Right renal cortex interstitium (tissue), 3 donors: ENCODE data around the gene ADGRL3. TPM values are rescaled to one million over a fixed set of nuclear protein-coding genes. Genes with fewer than 3 reads are reported as not detected.

Source experiments
- DNase-seq, 3 donors: peaks; one replicate each; pipeline ENCODE4 v3.0.0-alpha.2; 2013; ENCODE audit warnings: low read depth in 3 of 3, low spot score in 2 of 3
- polyA plus RNA-seq, 3 donors: library from polyadenylated mRNA; unstranded; fragments of 120-200 nt; gene quantifications; one replicate each; pipeline ENCODE4 v1.2.1, GENCODE V29; 2013; ENCODE audit not compliant: insufficient read length in 3 of 3

Gene ADGRL3
- polyA plus RNA-seq, 3 donors: 24.5 to 30.2 (median 28.7) TPM

GRCh38 chr4:61407642-61408618 lies 207.8 kb downstream of the ADGRL3 start:
- no peak for DNase-seq

- DNase-seq: no peak
These were observed 208.7 kb downstream of the ADGRL3 start for GRCh38 chr4:61408861-61409260.

- no peak for DNase-seq
These were observed 211.1 kb downstream of the ADGRL3 start for GRCh38 chr4:61411241-61411640.

DNA sequence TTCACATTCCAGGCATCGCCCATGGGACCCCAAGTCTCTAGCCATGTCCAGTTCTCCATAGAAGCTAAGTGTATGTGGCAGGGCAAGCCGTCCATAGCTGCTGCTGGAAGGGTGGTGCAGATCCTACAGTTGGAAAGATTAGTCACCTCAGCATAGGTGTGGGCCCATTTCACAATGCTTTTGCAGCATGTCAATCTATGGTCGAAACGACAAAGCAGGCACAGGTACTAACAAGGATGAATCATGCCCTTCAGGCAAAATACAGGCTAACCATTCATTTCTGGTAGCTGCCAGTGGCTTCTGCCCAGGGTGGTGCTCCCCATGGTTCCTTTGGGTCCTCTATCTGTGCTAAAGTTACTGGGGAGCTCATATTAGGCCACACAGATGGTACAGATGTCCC lies 225.2 kb downstream of the ADGRL3 start:
- no peak for DNase-seq

GRCh38 chr4:61426229-61426628 lies 226.1 kb downstream of the ADGRL3 start:
- no peak for DNase-seq

DNA sequence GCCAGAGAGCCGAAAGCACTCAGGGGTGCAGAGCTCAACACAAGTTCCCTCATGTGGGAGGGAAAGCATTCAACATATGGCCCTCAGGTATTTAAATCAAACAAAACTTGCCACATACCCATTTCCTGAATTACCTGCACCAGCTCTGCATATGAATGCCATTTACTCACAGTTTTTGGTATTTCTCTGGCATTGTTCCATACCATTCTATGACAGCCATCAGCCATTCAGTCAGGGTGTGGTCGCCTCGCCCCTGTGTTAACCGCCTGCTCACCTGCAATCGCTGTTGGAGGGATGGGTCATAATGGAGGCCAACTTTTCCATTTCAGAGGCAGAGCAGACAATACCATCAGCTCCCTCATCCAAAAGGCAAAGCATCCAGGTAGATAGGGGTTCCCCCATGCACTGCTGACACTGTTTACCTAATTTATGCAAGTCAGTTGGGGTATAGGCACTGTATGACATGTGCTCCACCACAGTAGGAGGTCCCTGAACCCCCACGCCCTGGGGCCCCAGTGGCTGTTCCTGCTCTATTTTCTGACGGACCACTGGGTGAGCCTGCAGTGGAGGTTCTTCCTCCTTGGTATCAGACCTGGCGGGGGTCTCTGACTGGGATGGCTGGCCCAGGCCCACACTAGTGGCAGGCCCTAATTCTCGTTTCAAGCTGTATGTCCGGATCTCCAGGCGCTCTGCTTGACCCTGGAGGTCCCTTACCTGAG lies 227.1 kb downstream of the ADGRL3 start:
- no peak for DNase-seq

DNA sequence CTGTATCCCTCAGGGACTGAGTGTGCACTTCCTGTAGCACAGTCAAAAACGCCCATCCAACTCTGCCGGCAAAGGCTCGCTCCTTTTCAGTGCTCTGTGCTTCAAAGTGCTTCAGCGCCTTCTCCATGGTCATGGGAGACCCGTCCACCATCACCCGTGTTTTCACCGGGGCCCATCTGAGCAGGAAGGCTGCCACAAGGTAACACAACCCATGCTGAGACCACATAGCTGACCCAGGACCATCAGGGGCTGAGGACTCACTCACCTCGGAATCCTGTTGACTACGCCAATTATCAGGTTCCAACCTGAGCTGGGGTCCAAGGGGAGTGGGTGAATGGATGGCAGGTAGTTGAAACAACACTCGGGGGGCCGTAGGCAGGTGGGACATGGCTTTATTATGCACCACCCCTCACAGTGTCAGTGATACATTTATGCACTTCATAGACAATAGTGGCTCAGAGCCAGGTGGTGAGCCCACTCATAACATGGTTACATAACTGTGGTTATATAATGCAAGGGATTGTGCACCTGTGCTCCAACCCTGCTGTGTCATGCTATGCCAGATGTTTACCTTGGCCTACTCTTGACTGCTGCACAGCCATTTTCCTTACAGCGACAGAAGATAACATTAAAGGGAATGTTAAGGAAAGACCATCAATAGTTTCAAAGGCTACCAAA lies 227.8 kb downstream of the ADGRL3 start:
- DNase-seq: no peak

- no peak for DNase-seq
These were observed 228.8 kb downstream of the ADGRL3 start for GRCh38 chr4:61428950-61429349.

DNA sequence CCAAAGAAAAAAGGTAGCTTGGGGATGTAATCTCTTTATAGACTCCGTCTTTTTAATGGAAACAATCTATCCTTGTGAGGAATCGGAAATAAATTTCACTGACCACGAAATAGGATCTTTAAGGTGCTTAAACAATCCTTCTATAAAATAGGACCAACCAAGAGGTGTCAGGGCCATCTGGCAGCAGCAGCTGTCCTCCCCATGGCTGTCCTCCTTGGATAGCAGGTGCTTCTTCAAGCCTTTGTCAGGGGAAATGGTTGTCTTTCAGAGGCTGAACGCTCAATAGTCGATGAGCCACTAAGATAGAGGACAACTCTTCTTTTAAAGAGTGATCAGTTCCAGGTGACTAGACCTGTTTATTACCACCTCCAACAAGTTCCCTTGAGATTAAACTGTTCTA lies 231.0 kb downstream of the ADGRL3 start:
- no peak for DNase-seq

DNA sequence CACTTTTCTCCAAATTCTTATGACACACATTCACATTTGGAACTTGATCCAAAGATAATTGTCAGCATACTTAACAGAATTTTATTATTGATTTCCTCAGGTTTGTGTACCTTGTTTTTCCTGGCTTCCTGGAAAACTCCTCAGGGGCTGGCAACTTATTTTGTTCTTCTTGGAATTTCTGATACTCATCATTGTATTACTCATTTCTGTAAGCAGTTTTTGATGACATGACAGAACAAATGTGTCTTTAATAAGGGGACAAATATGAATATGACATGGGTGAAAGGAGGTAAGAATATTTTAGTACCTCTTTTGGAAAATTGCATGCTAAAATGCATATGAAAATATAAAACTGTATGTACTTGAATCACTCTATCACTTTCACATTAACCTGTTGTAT lies 237.8 kb downstream of the ADGRL3 start:
- DNase-seq: no peak

GRCh38 chr4:61440321-61440720 lies 240.2 kb downstream of the ADGRL3 start:
- no peak for DNase-seq

DNA sequence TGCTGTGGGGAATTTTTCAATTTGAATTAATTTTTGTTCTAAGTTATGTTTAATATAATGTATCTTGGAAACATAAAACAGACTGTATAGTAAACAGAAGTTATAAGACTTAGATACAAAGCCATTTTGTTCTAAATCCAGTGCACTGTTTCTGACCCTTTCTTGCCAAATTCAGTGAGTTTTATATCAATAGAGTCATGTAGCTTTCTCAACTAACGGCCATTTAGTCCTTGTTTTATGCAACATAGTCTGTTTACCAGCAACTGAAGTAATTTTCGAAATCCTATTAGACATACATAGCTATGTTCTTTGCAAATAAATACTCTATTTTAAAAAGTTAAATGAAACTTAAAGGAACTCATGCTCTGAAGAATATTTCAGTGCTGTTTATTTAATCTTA lies 242.8 kb downstream of the ADGRL3 start:
- DNase-seq: no peak

DNA sequence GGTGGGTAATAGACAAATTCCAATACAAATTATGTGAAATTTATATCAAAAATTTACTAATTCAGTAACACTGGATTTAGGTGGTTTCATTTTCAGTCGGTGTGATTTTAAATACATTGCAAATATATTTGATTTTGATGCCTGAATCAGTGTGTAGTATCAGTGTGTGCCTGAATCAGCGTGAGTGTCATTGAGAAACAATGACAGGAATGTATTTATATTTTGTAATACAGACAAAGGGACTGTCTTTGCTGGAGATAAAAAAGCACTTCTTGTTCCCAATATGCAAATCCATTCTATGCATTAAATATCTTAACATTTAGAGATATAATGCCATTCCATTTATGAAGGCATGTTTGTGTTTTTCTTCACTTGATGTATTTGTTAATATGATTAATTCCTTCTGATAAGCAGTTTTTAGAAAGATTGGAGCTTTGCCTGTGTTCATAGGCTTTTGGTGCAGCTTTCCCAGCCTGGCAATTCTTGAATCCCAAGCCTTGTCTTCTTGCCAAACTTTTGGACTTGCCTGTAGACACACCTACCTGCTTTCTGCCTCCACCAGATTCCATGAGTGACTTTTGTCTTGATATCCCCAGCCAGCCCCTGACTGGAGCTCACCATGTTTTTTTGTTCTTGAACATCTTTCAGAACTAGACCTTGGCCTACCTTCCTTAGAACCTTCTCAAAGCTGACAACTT lies 243.8 kb downstream of the ADGRL3 start:
- DNase-seq: no peak

DNA sequence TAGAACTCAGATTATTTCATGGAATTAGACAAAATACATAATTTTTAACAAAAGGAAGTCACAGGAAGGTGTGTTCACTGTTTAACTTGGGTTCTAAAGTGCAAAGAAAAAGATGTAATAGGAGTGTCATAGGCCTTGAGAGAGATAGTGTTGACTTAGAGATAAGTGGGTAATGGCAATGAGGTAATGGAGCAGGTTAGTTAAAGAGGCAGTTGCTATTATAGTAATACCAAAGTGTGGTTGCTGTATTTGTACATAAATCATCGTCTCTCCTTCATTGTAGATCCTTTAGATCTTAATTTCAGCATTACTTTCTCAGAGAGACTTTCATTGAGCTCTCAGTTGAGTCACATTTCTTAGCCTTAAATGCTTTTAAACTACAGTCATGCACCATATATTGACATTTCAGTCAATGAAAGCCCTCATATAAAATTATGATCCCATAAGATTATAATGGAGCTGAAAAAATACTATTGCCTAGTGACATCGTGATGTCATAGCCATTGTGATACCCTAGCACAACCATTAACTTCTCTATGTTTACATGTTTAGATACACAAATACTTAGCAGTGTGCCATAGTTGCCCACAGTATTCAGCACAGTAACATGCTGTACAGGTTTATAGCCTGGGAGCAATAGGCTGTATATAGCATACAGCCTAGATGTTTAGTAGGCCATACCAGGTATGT lies 245.4 kb downstream of the ADGRL3 start:
- no peak for DNase-seq

DNA sequence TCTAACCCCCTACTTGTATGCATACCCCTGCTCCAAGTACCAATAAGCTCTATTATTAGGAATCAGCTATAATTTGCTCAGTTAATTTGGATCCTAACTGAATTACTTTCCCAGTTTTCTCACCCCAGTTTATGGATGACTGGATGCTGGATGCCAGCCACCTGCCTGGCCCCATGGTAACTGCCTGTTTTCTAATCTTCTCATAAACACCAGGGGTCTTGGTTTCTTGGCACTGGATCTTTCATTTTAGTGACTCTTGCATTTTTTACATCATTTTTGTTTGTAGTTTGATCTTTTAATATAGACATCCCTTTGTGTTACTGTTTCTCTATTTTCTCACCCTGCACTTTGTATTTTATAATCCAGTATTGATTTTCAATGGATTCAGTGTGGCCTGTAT lies 246.8 kb downstream of the ADGRL3 start:
- no peak for DNase-seq

GRCh38 chr4:61447918-61448317 lies 247.8 kb downstream of the ADGRL3 start:
- DNase-seq: no peak

- no peak for DNase-seq
These were observed 251.8 kb downstream of the ADGRL3 start for GRCh38 chr4:61451935-61452334.

- DNase-seq: no peak
These were observed 261.8 kb downstream of the ADGRL3 start for GRCh38 chr4:61461956-61462355.

- no peak for DNase-seq
These were observed 262.6 kb downstream of the ADGRL3 start for GRCh38 chr4:61462451-61463326.
